ENCODE results near the gene ANGPTL1. TPM values are rescaled to one million over a fixed set of nuclear protein-coding genes. Genes with fewer than 3 reads are reported as not detected.

ANGPTL1 gene
- total and polyA plus RNA-seq, 2 of the 13 experiments (the other 11 are each of a cell fraction or from before 2014, with no cell fraction given) = 2.9 to 9.3 TPM

GRCh38 chr1:178916448-178917174 is 45.7 kb upstream of the ANGPTL1 start (continued):
- TF ChIP-seq ZKSCAN8 (CRISPR knock-in tag; IDR thresholded peaks at IDR 0.05; ENCODE audit: borderline replicate concordance) (peak; percentile 37; the same call in 1 of the 2 replicates), CHD4 (IDR thresholded peaks at IDR 0.05; ENCODE audit: borderline replicate concordance, low read length) (no peak), ZNF142 (CRISPR knock-in tag; IDR thresholded peaks at IDR 0.05) (no peak), ZBTB37 (CRISPR knock-in tag; IDR thresholded peaks at IDR 0.05) (no peak), CREM (IDR thresholded peaks at IDR 0.05) (peak; percentile 49), CREM (CRISPR knock-in tag; IDR thresholded peaks at IDR 0.05) (no peak), ZNF101 (CRISPR knock-in tag; IDR thresholded peaks at IDR 0.05; ENCODE audit: borderline replicate concordance, low read depth) (no peak), PRDM10 (CRISPR knock-in tag; IDR thresholded peaks at IDR 0.05; ENCODE audit: low read depth) (no peak), ZNF660 (CRISPR knock-in tag; IDR thresholded peaks at IDR 0.05; ENCODE audit: borderline replicate concordance, low read depth) (no peak), ARHGAP35 (CRISPR knock-in tag; IDR thresholded peaks at IDR 0.05; ENCODE audit: borderline replicate concordance) (no peak)
